GM12878 (cell line): ENCODE measurements around the gene NTM. TPM values are rescaled to one million over a fixed set of nuclear protein-coding genes. Genes with fewer than 3 reads are reported as not detected.
A peak's percentile ranks its signal among the peaks of the same experiment; 100 is the strongest.

Source experiments
- ATAC-seq: fragments of 200-7000 bp; cut with Tn5 transposase; 3 replicates; pipeline ENCODE4 v1.9.1; 2020; ENCODE audit warnings: mild to moderate bottlenecking, moderate library complexity
- BruUV-seq: library from RNA; stranded (reverse); fragments of 400-500 nt; replicated peaks from 2 replicates; lab custom pipeline; 2021; lab: Mats Ljungman, UMichigan
- CTCF ChIA-PET: fragments of 300-600 bp; sonication (Branson Sonifier 250); formaldehyde crosslinking; extraction: SDS; loops from one replicate; lab custom pipeline; 2021; ENCODE audit warnings: inconsistent platforms; lab: Yijun Ruan, JAX
- POLR2A ChIA-PET: fragments of 350-600 bp; formaldehyde crosslinking; extraction: SDS; loops from one replicate; lab custom pipeline; 2021; ENCODE audit warnings: inconsistent platforms; lab: Charles Lee
- RAD21 ChIA-PET: fragments of 300-600 bp; sonication (Branson Sonifier 250); formaldehyde crosslinking; loops from one replicate; lab custom pipeline; 2023; ENCODE audit warnings: antibody characterized with exemption; ENCODE audit not compliant: unreplicated experiment; lab: Charles Lee
- SMC1A ChIA-PET: fragments of 300-600 bp; sonication (Branson Sonifier 250); formaldehyde crosslinking; loops from one replicate; lab custom pipeline; 2023; ENCODE audit not compliant: unreplicated experiment, uncharacterized antibody; lab: Charles Lee
- DNase-seq: peaks from one replicate; pipeline ENCODE4 v3.0.0-alpha.2; 2011; ENCODE audit warnings: low read depth, low spot score
- FAIRE-seq: peaks from 3 replicates; lab custom pipeline; 2011; peaks lifted over from hg19 to GRCh38; lab: Jason Lieb, UNC
- H2AFZ ChIP-seq: 2 replicates; pipeline ENCODE4 v1.6.0; 2011; ENCODE audit warnings: low read depth, low read length, control low read depth; ENCODE audit not compliant: control insufficient read depth
- H3K27ac ChIP-seq: 2 replicates; pipeline ENCODE4 v1.5.1; 2011; ENCODE audit warnings: control low read depth; ENCODE audit not compliant: control insufficient read depth, insufficient read depth
- H3K27me3 ChIP-seq, 2 experiments: replicated peaks in 1 of 2; 2 replicates each; pipeline versions ENCODE4 v1.6.0 to v1.6.1; 2011; ENCODE audit warnings: low read length in 1 of 2; ENCODE audit not compliant: control insufficient read depth in 2 of 2, insufficient read depth in 2 of 2
- H3K36me3 ChIP-seq, 2 experiments: 2 replicates each; pipeline ENCODE4 v1.5.1; 2011; ENCODE audit warnings: low read length in 1 of 2; ENCODE audit not compliant: control insufficient read depth in 2 of 2, insufficient read depth in 2 of 2
- H3K4me1 ChIP-seq: 2 replicates; pipeline ENCODE4 v1.6.1; 2011; ENCODE audit warnings: mild to moderate bottlenecking, low read length, moderate library complexity, mixed read lengths; ENCODE audit not compliant: control insufficient read depth, insufficient read depth
- H3K4me2 ChIP-seq: 2 replicates; pipeline ENCODE4 v1.6.0; 2011; ENCODE audit warnings: control low read depth; ENCODE audit not compliant: control insufficient read depth, insufficient read depth
- H3K4me3 ChIP-seq: fragments of 200-600 bp; sonication (generic); 2 replicates; pipeline ENCODE4 v1.5.1; 2016
- H3K79me2 ChIP-seq: 2 replicates; pipeline ENCODE4 v1.6.0; 2011; ENCODE audit warnings: low read length; ENCODE audit not compliant: control insufficient read depth, insufficient read depth
- H3K9ac ChIP-seq: 2 replicates; pipeline ENCODE4 v1.8.0; 2011; ENCODE audit warnings: low read length, control low read depth, mixed read lengths; ENCODE audit not compliant: control insufficient read depth, insufficient read depth
- H3K9me3 ChIP-seq: replicated peaks from 3 replicates; pipeline ENCODE4 v1.5.1; 2011; ENCODE audit warnings: mild to moderate bottlenecking, low read length; ENCODE audit not compliant: control insufficient read depth, insufficient read depth
- H4K20me1 ChIP-seq: 2 replicates; pipeline ENCODE4 v1.6.0; 2011; ENCODE audit not compliant: control insufficient read depth, insufficient read depth
- LARP7 ChIP-seq: fragments of 450-650 bp; IDR thresholded peaks from 2 replicates; pipeline ENCODE4 v1.6.1; 2017; ENCODE audit warnings: mild to moderate bottlenecking
- MAX ChIP-seq: IDR thresholded peaks from 2 replicates; pipeline ENCODE4 v1.6.1; 2012; ENCODE audit warnings: low read depth, low read length, improper control_type of control experiment
- MTA2 ChIP-seq: fragments of 450-650 bp; IDR thresholded peaks from 2 replicates; pipeline ENCODE4 v1.6.1; 2016; ENCODE audit warnings: low read depth, mild to moderate bottlenecking, moderate library complexity
- MYC ChIP-seq: IDR thresholded peaks from 2 replicates; pipeline ENCODE4 v1.6.1; 2011; ENCODE audit warnings: mild to moderate bottlenecking, low read length, moderate library complexity, inconsistent platforms; ENCODE audit not compliant: insufficient read depth, insufficient replicate concordance, insufficient read length, severe bottlenecking
- NBN ChIP-seq: fragments of 450-650 bp; IDR thresholded peaks from 2 replicates; pipeline ENCODE4 v1.6.1; 2016
- PAX8 ChIP-seq: fragments of 450-650 bp; IDR thresholded peaks from 2 replicates; pipeline ENCODE4 v1.6.1; 2017; ENCODE audit warnings: mild to moderate bottlenecking, moderate library complexity
- RB1 ChIP-seq: fragments of 450-650 bp; formaldehyde crosslinking; IDR thresholded peaks from 2 replicates; pipeline ENCODE4 v1.6.1; 2017; ENCODE audit warnings: mild to moderate bottlenecking, borderline replicate concordance
- SIX5 ChIP-seq: IDR thresholded peaks from 2 replicates; pipeline ENCODE4 v1.6.1; 2011; ENCODE audit warnings: mild to moderate bottlenecking, low read depth, low read length, moderate library complexity; ENCODE audit not compliant: severe bottlenecking
- SRF ChIP-seq, 2 experiments: IDR thresholded peaks; 2 replicates each; pipeline ENCODE4 v1.6.1; 2011; ENCODE audit warnings: low read depth in 2 of 2, low read length in 2 of 2, mild to moderate bottlenecking in 1 of 2, moderate library complexity in 1 of 2
- TCF3 ChIP-seq: IDR thresholded peaks from 2 replicates; pipeline ENCODE4 v1.6.1; 2012; ENCODE audit warnings: low read depth, mild to moderate bottlenecking, low read length, borderline replicate concordance; ENCODE audit not compliant: insufficient read depth
- whole genome bisulfite sequencing: methylation state at CpG from one replicate; pipeline ENCODE4 v1.1.6; 2016; ENCODE audit warnings: low lambda C conversion rate; ENCODE audit not compliant: insufficient replicate concordance, insufficient coverage; ENCODE audit errors: missing lambda C conversion rate; 5-methylcytosine and 5-hydroxymethylcytosine counted together
- in situ Hi-C: fragments of 300-500 bp; cut with MboI; formaldehyde crosslinking; loops from 9 replicates; pipeline ENCODE4 v1.14.3; 2018; ENCODE audit warnings: mixed read lengths
- intact Hi-C: fragments of 100-400 bp; cut with micrococcal nuclease; formaldehyde crosslinking; loops from one replicate; pipeline ENCODE4 v1.14.2; 2022; ENCODE audit not compliant: unreplicated experiment
- polyA plus RNA-seq, 11 experiments: library from polyadenylated mRNA; depleted of rRNA in 4 of 11; unstranded in 6 of 11; stranded (reverse) in 5 of 11; fragments of >200 nt; fragmentation: Nextera tagmentation in 4 of 11; fragmentation: Illumina TruSeq in 1 of 11; extraction: Ambion mirVana in 4 of 11; extraction: Trizol in 1 of 11; gene quantifications; 1 replicate in 1 of 11; 2 replicates in 10 of 11; pipeline versions ENCODE4 v1.2.1 to v1.2.3, GENCODE V29; 2011 to 2016; ENCODE audit warnings: inconsistent platforms in 2 of 11, missing spikeins in 2 of 11, low read depth in 1 of 11
- total RNA-seq, 4 experiments: library from RNA; depleted of rRNA in 3 of 4; stranded (reverse); fragments of >200 nt in 3 of 4; fragmentation: Illumina TruSeq in 1 of 4; extraction: Trizol in 1 of 4; gene quantifications; 2 replicates each; pipeline versions ENCODE4 v1.2.1 to v1.2.3, GENCODE V29; 2013 to 2021
- TF ChIP-seq, protein P1 (sequence below): fragments of 450-650 bp; IDR thresholded peaks from 2 replicates; pipeline ENCODE4 v1.6.1; 2017; ENCODE audit warnings: mild to moderate bottlenecking
- TF ChIP-seq, protein P2 (sequence below): fragments of 150-350 bp; IDR thresholded peaks from 2 replicates; pipeline ENCODE4 v1.6.1; 2014; ENCODE audit warnings: mild to moderate bottlenecking, low read depth, low read length
- TF ChIP-seq, protein P3 (sequence below): fragments of 450-650 bp; IDR thresholded peaks from 2 replicates; pipeline ENCODE4 v1.6.1; 2017; ENCODE audit warnings: mild to moderate bottlenecking, moderate library complexity

NTM gene
- total and polyA plus RNA-seq, 10 of the 15 experiments (the other 5 are each of a cell fraction or from before 2014, with no cell fraction given) = not detected

GRCh38 chr11:132342408-132342807 lies 972.0 kb downstream of the NTM start (continued):
- TF ChIP-seq MAX = no peak
- no peak for TF ChIP-seq LARP7

- H3K36me3 ChIP-seq = no peaks in the 10 kb centered on the region
- no peaks in the 10 kb centered on the region for H3K79me2 ChIP-seq
- no peak for DNase-seq
- FAIRE-seq = no peak
- no peak overlapping the region for H3K4me3 ChIP-seq
- intact Hi-C loops = no loop called here
- in situ Hi-C loops = no loop called here
- no peak overlapping the region for H2AFZ ChIP-seq
- peak overlapping the region; percentile 38; the same call in 1 of the 2 replicates for H3K4me2 ChIP-seq
- H3K27ac ChIP-seq = no peak overlapping the region
- no peaks in the 10 kb centered on the region for H3K9me3 ChIP-seq
- no peaks in the 10 kb centered on the region for H3K27me3 ChIP-seq
- no peaks in the 10 kb centered on the region for H4K20me1 ChIP-seq
- H3K9ac ChIP-seq = no peak overlapping the region
- 16% methylated on average over 5 of the region's 5 CpGs for WGBS
- ChIA-PET SMC1A (no interaction called here), RAD21 (no interaction called here), CTCF (no interaction called here), POLR2A (no interaction called here)
- peak; percentile 87 for ATAC-seq
- H3K4me1 ChIP-seq = peaks cover 22% of the 10 kb centered on the region; the same call in 1 of the 2 replicates
- BruUV-seq = no TSS peak
- no peak for TF ChIP-seq TCF3
- no peak for TF ChIP-seq RB1
- TF ChIP-seq, protein P1, sequence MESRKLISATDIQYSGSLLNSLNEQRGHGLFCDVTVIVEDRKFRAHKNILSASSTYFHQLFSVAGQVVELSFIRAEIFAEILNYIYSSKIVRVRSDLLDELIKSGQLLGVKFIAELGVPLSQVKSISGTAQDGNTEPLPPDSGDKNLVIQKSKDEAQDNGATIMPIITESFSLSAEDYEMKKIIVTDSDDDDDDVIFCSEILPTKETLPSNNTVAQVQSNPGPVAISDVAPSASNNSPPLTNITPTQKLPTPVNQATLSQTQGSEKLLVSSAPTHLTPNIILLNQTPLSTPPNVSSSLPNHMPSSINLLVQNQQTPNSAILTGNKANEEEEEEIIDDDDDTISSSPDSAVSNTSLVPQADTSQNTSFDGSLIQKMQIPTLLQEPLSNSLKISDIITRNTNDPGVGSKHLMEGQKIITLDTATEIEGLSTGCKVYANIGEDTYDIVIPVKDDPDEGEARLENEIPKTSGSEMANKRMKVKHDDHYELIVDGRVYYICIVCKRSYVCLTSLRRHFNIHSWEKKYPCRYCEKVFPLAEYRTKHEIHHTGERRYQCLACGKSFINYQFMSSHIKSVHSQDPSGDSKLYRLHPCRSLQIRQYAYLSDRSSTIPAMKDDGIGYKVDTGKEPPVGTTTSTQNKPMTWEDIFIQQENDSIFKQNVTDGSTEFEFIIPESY = no peak
- TF ChIP-seq MTA2 = no peak
- TF ChIP-seq MYC = no peak
- no peak for TF ChIP-seq SIX5
- TF ChIP-seq NBN = no peak
- TF ChIP-seq, protein P2, sequence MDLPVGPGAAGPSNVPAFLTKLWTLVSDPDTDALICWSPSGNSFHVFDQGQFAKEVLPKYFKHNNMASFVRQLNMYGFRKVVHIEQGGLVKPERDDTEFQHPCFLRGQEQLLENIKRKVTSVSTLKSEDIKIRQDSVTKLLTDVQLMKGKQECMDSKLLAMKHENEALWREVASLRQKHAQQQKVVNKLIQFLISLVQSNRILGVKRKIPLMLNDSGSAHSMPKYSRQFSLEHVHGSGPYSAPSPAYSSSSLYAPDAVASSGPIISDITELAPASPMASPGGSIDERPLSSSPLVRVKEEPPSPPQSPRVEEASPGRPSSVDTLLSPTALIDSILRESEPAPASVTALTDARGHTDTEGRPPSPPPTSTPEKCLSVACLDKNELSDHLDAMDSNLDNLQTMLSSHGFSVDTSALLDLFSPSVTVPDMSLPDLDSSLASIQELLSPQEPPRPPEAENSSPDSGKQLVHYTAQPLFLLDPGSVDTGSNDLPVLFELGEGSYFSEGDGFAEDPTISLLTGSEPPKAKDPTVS = no peak
- TF ChIP-seq, protein P3, sequence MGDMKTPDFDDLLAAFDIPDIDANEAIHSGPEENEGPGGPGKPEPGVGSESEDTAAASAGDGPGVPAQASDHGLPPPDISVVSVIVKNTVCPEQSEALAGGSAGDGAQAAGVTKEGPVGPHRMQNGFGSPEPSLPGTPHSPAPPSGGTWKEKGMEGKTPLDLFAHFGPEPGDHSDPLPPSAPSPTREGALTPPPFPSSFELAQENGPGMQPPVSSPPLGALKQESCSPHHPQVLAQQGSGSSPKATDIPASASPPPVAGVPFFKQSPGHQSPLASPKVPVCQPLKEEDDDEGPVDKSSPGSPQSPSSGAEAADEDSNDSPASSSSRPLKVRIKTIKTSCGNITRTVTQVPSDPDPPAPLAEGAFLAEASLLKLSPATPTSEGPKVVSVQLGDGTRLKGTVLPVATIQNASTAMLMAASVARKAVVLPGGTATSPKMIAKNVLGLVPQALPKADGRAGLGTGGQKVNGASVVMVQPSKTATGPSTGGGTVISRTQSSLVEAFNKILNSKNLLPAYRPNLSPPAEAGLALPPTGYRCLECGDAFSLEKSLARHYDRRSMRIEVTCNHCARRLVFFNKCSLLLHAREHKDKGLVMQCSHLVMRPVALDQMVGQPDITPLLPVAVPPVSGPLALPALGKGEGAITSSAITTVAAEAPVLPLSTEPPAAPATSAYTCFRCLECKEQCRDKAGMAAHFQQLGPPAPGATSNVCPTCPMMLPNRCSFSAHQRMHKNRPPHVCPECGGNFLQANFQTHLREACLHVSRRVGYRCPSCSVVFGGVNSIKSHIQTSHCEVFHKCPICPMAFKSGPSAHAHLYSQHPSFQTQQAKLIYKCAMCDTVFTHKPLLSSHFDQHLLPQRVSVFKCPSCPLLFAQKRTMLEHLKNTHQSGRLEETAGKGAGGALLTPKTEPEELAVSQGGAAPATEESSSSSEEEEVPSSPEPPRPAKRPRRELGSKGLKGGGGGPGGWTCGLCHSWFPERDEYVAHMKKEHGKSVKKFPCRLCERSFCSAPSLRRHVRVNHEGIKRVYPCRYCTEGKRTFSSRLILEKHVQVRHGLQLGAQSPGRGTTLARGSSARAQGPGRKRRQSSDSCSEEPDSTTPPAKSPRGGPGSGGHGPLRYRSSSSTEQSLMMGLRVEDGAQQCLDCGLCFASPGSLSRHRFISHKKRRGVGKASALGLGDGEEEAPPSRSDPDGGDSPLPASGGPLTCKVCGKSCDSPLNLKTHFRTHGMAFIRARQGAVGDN = no peak
- TF ChIP-seq SRF (IDR thresholded peaks at IDR 0.05; ENCODE audit: low read depth in 2 of 2, low read length in 2 of 2) = peak in 1 of 2 experiments; percentile 81; a peak in 1 of 4 replicates
- TF ChIP-seq PAX8 = no peak
These were observed 973.2 kb downstream of the NTM start for GRCh38 chr11:132343445-132344175.
